ENCODE measurements around the gene PADI6.
"Not testable (repeated sequence)": the region's sequence is repeated elsewhere in the genome, so short reads cannot be mapped to it uniquely, and the experiment has no call there.

Gene PADI6

GRCh38 chr1:17338706-17339493 lies 33.1 kb upstream of the PADI6 start:
- no peak overlapping the region for H3K4me3 ChIP-seq (ENCODE audit: low read depth, low read length)
- DNase-seq (ENCODE audit: low read depth) = no peak
- TF ChIP-seq CTCF (IDR thresholded peaks at IDR 0.05; ENCODE audit: control insufficient read depth, extremely low read depth, insufficient read depth) = no peak

GRCh38 chr1:17339521-17339920 lies 32.5 kb upstream of the PADI6 start:
- DNase-seq (ENCODE audit: low read depth) = no peak
- no peak for TF ChIP-seq CTCF (IDR thresholded peaks at IDR 0.05; ENCODE audit: control insufficient read depth, extremely low read depth, insufficient read depth)
- H3K4me3 ChIP-seq (ENCODE audit: low read depth, low read length) = no peak overlapping the region

- H3K4me3 ChIP-seq (ENCODE audit: low read depth, low read length) = no peak overlapping the region
- no peak for DNase-seq (ENCODE audit: low read depth)
Observed at GRCh38 chr1:17340358-17340757, 31.6 kb upstream of the PADI6 start.

GRCh38 chr1:17342014-17342441 lies 30.0 kb upstream of the PADI6 start:
- TF ChIP-seq CTCF (IDR thresholded peaks at IDR 0.05; ENCODE audit: control insufficient read depth, extremely low read depth, insufficient read depth) = no peak
- no peak overlapping the region for H3K4me3 ChIP-seq (ENCODE audit: low read depth, low read length)
- DNase-seq (ENCODE audit: low read depth) = no peak

More at GRCh38 chr1:17340358-17340757, 31.6 kb upstream of the PADI6 start:
- TF ChIP-seq CTCF (IDR thresholded peaks at IDR 0.05; ENCODE audit: control insufficient read depth, extremely low read depth, insufficient read depth) = no peak

- not testable (repeated sequence) for DNase-seq (ENCODE audit: low read depth); H3K4me3 ChIP-seq (ENCODE audit: low read depth, low read length)
Observed at GRCh38 chr1:17345506-17345905, 26.5 kb upstream of the PADI6 start.

- no peak for DNase-seq (ENCODE audit: low read depth)
- TF ChIP-seq CTCF (IDR thresholded peaks at IDR 0.05; ENCODE audit: control insufficient read depth, extremely low read depth, insufficient read depth) = no peak
- no peak overlapping the region for H3K4me3 ChIP-seq (ENCODE audit: low read depth, low read length)
Observed at GRCh38 chr1:17346046-17346789, 25.8 kb upstream of the PADI6 start.

- no peak for DNase-seq (ENCODE audit: low read depth)
- TF ChIP-seq CTCF (IDR thresholded peaks at IDR 0.05; ENCODE audit: control insufficient read depth, extremely low read depth, insufficient read depth) = no peak
- H3K4me3 ChIP-seq (ENCODE audit: low read depth, low read length) = no peak overlapping the region
Observed at GRCh38 chr1:17347769-17348592, 24.0 kb upstream of the PADI6 start.

All from LNCaP clone FGC (cell line).